ENCODE measurements around the gene TOM1L1. TPM values are rescaled to one million over a fixed set of nuclear protein-coding genes. Genes with fewer than 3 reads are reported as not detected.

The TOM1L1 gene
- total RNA-seq, 1 donor from 2014 or later, result 107 TPM

DNA sequence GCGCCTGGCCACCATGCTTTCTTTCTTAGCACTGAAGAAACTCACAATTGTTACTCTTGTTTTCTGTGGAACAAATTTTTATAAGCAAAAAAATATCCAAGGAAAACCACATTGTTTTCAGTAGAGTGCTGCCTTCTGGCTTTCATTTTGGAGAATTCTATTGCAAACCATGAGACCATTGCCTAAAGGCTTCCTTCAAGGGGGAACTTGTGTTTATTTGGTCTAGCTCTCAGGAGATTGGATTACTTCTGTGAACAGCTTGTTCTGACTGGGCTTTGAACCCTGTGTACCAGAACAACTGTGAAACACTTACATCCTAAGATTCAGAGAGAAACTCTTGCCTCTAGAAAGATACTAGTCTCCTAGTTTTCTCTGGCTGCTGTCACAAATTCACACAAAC lies 32.1 kb downstream of the TOM1L1 start:
- Mint-ChIP-seq H3K9me3 (no peaks in the 10 kb centered on the region), H3K4me1 (no peaks in the 10 kb centered on the region), H3K4me3 (no peak overlapping the region), H3K27me3 (ENCODE audit: insufficient read depth, low read depth) (no peaks in the 10 kb centered on the region), H3K36me3 (peaks cover 26% of the 10 kb centered on the region), H3K27ac (no peak overlapping the region)
- H2AFZ ChIP-seq (replicated peaks), result no peak overlapping the region
- TF ChIP-seq EZH2phosphoT487 (IDR thresholded peaks at IDR 0.05) (no peak), EZH2 (IDR thresholded peaks at IDR 0.05) (no peak)
- TF ChIP-seq, protein P1, sequence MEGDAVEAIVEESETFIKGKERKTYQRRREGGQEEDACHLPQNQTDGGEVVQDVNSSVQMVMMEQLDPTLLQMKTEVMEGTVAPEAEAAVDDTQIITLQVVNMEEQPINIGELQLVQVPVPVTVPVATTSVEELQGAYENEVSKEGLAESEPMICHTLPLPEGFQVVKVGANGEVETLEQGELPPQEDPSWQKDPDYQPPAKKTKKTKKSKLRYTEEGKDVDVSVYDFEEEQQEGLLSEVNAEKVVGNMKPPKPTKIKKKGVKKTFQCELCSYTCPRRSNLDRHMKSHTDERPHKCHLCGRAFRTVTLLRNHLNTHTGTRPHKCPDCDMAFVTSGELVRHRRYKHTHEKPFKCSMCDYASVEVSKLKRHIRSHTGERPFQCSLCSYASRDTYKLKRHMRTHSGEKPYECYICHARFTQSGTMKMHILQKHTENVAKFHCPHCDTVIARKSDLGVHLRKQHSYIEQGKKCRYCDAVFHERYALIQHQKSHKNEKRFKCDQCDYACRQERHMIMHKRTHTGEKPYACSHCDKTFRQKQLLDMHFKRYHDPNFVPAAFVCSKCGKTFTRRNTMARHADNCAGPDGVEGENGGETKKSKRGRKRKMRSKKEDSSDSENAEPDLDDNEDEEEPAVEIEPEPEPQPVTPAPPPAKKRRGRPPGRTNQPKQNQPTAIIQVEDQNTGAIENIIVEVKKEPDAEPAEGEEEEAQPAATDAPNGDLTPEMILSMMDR (IDR thresholded peaks at IDR 0.05), result no peak
- DNase-seq (ENCODE audit: low spot score), result no peak
- H4K20me1 ChIP-seq (ENCODE audit: low read depth), result no peaks in the 10 kb centered on the region
- no peaks in the 10 kb centered on the region for H3F3A ChIP-seq (ENCODE audit: low read depth)
- no peak overlapping the region for H3K4me3 ChIP-seq
- H3K79me2 ChIP-seq (ENCODE audit: low read depth), result no peaks in the 10 kb centered on the region
- no peaks in the 10 kb centered on the region for H3K4me1 ChIP-seq
- H3K4me2 ChIP-seq, result no peak overlapping the region
- no peaks in the 10 kb centered on the region for H3K27me3 ChIP-seq
- no peak overlapping the region for H3K9ac ChIP-seq
- H3K9me3 ChIP-seq (ENCODE audit: low read depth), result no peaks in the 10 kb centered on the region
- no peak overlapping the region for H3K27ac ChIP-seq
- H3K36me3 ChIP-seq, result peaks cover 6% of the 10 kb centered on the region

DNA sequence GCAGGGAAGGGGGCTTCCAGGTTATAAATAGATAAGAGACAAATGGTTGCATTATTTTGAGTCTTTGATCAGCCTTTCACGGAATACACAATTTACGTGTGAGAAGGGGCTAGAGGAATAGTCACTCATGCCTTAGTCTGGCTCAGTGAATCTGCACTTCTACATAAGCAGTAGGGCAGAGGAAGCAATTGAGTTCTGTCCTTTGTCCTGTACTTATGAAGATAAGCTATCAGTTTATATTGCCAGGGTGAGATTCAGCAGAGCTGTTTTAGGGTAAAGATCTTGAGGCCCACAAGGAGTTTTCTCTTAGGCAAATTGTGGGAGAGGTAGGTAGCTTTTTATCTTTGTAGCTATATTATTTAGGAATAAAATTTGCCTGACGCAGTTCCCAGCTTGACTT lies 33.3 kb downstream of the TOM1L1 start:
- no peak for TF ChIP-seq EZH2 (IDR thresholded peaks at IDR 0.05)
- TF ChIP-seq, protein P1 (IDR thresholded peaks at IDR 0.05), result no peak
- no peak for TF ChIP-seq EZH2phosphoT487 (IDR thresholded peaks at IDR 0.05)
- H3K27me3 ChIP-seq, result no peaks in the 10 kb centered on the region
- Mint-ChIP-seq H3K4me3 (no peak overlapping the region), H3K4me1 (no peaks in the 10 kb centered on the region), H3K36me3 (peaks cover 20% of the 10 kb centered on the region), H3K9me3 (no peaks in the 10 kb centered on the region), H3K27ac (no peak overlapping the region), H3K27me3 (ENCODE audit: insufficient read depth, low read depth) (no peaks in the 10 kb centered on the region)
- no peaks in the 10 kb centered on the region for H3K4me1 ChIP-seq
- no peaks in the 10 kb centered on the region for H3K79me2 ChIP-seq (ENCODE audit: low read depth)
- no peak overlapping the region for H3K4me2 ChIP-seq
- H3K9ac ChIP-seq, result no peak overlapping the region
- no peak overlapping the region for H2AFZ ChIP-seq (replicated peaks)
- H3K9me3 ChIP-seq (ENCODE audit: low read depth), result no peaks in the 10 kb centered on the region
- no peaks in the 10 kb centered on the region for H4K20me1 ChIP-seq (ENCODE audit: low read depth)
- no peak for DNase-seq (ENCODE audit: low spot score)
- no peaks in the 10 kb centered on the region for H3F3A ChIP-seq (ENCODE audit: low read depth)
- H3K36me3 ChIP-seq, result peaks cover 6% of the 10 kb centered on the region
- no peak overlapping the region for H3K4me3 ChIP-seq
- H3K27ac ChIP-seq, result no peak overlapping the region

DNA sequence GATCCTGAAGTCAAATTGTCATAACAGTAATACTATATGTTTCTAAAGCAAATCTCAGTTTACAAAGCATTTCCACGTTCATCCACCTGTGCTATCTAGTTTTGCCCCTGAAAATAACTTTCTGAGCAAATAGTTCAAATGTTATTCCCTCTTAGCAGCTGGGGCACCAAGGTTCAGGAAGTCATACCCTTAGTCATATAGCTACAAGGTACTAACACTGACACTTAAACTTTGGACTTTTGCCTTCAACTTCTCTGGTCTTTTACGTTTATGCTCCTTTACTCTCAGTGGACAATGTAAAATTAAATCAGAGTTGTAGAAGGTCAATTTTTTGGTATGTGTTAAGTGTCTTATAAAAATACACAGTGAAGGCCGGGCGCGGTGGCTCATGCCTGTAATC lies 34.8 kb downstream of the TOM1L1 start:
- Histone ChIP-seq H3F3A (ENCODE audit: low read depth) (no peaks in the 10 kb centered on the region), H3K9ac (no peak overlapping the region), H3K4me2 (no peak overlapping the region), H3K36me3 (peaks cover 6% of the 10 kb centered on the region), H3K27me3 (no peaks in the 10 kb centered on the region), H2AFZ (replicated peaks) (no peak overlapping the region), H3K79me2 (ENCODE audit: low read depth) (no peaks in the 10 kb centered on the region), H4K20me1 (ENCODE audit: low read depth) (no peaks in the 10 kb centered on the region), H3K27ac (no peak overlapping the region), H3K4me3 (no peak overlapping the region), H3K9me3 (ENCODE audit: low read depth) (no peaks in the 10 kb centered on the region), H3K4me1 (no peaks in the 10 kb centered on the region)
- Mint-ChIP-seq H3K4me3 (no peak overlapping the region), H3K36me3 (peaks cover 17% of the 10 kb centered on the region), H3K4me1 (no peaks in the 10 kb centered on the region), H3K27me3 (ENCODE audit: insufficient read depth, low read depth) (peaks cover 2% of the 10 kb centered on the region), H3K27ac (no peak overlapping the region), H3K9me3 (no peaks in the 10 kb centered on the region)
- DNase-seq (ENCODE audit: low spot score), result no peak
- TF ChIP-seq, protein P1 (IDR thresholded peaks at IDR 0.05), result no peak
- no peak for TF ChIP-seq EZH2phosphoT487 (IDR thresholded peaks at IDR 0.05)
- TF ChIP-seq EZH2 (IDR thresholded peaks at IDR 0.05), result no peak

Measured in neural progenitor cell (in vitro differentiated cells).